Upper lobe of left lung (tissue), 6 donors: ENCODE measurements around the gene GID8. TPM values are rescaled to one million over a fixed set of nuclear protein-coding genes. Genes with fewer than 3 reads are reported as not detected.

ENCODE experiments used
- ATAC-seq, 2 donors: fragments of 200-7000 bp; cut with Tn5 transposase; one replicate each; pipeline ENCODE4 v1.9.1; 2022; ENCODE audit warnings: mild to moderate bottlenecking in 2 of 2, moderate library complexity in 2 of 2; ENCODE audit not compliant: low FRiP score in 2 of 2
- DNase-seq, 2 donors: peaks; one replicate each; pipeline ENCODE4 v3.0.0-alpha.2; 2019 to 2020
- H3K27ac ChIP-seq, 4 donors: fragments of 200-600 bp; sonication (generic); one replicate each; pipeline ENCODE4 v1.5.1; 2016 to 2019
- H3K27me3 ChIP-seq, 4 donors: fragments of 200-600 bp; sonication (generic); one replicate each; pipeline ENCODE4 v1.5.1; 2017 to 2019
- H3K36me3 ChIP-seq, 4 donors: fragments of 200-600 bp; sonication (generic); one replicate each; pipeline ENCODE4 v1.5.1; 2016 to 2019
- H3K4me1 ChIP-seq, 4 donors: fragments of 200-600 bp; sonication (generic); one replicate each; pipeline ENCODE4 v1.5.1; 2018 to 2019
- H3K4me3 ChIP-seq, 4 donors: fragments of 200-600 bp; sonication (generic); one replicate each; pipeline ENCODE4 v1.5.1; 2017 to 2019; ENCODE audit warnings: mild to moderate bottlenecking in 2 of 4, moderate library complexity in 1 of 4
- H3K9me3 ChIP-seq, 4 donors: fragments of 200-600 bp; sonication (generic); one replicate each; pipeline ENCODE4 v1.5.1; 2018 to 2019
- CTCF ChIP-seq, 6 experiments: fragments of 450-650 bp in 4 of 6; fragments of 200-600 bp in 2 of 6; sonication (generic) in 2 of 6; IDR thresholded peaks; one replicate each; pipeline ENCODE4 v1.5.1; 2016 to 2019; ENCODE audit warnings: antibody characterized with exemption in 6 of 6
- EP300 ChIP-seq, 4 donors: sonication (generic); formaldehyde crosslinking; IDR thresholded peaks; one replicate each; pipeline ENCODE4 v1.5.1; 2017; ENCODE audit warnings: antibody characterized with exemption in 4 of 4, control low read depth in 2 of 4
- POLR2A ChIP-seq, 4 donors: fragments of 450-650 bp; IDR thresholded peaks; one replicate each; pipeline ENCODE4 v1.5.1; 2016 to 2017; ENCODE audit warnings: antibody characterized with exemption in 4 of 4, mild to moderate bottlenecking in 2 of 4
- POLR2AphosphoS5 ChIP-seq, 2 donors: sonication (generic); formaldehyde crosslinking; IDR thresholded peaks; one replicate each; pipeline ENCODE4 v1.5.1; 2017; ENCODE audit warnings: antibody characterized with exemption in 2 of 2
- WGBS, 2 donors: methylation state at CpG; one replicate each; pipeline ENCODE4 v1.1.5; 2017 to 2018; 5-methylcytosine and 5-hydroxymethylcytosine counted together
- total RNA-seq, 6 donors: library from RNA; depleted of rRNA in 4 of 6; stranded (reverse); fragments of >200 nt in 4 of 6; gene quantifications; one replicate each; pipeline versions ENCODE4 v1.1.0 to v1.2.1, GENCODE V29; 2016 to 2021
- donor health status: DM: no; HTN: no; CAD: no; lungs with moderate emphysema.
- donor health status: DM: no; HTN: yes; CAD: no; lungs with severe emphysema.

GID8 gene
- total RNA-seq, 6 donors from 2014 or later = 18.6 to 33.2 (median 26.3) TPM

GRCh38 chr20:62929051-62929538, 8.9 kb upstream of the GID8 start:
- Histone ChIP-seq H3K27ac (peak overlapping the region; percentile 87 to 90 (median 90)), H3K9me3 (no peaks in the 10 kb centered on the region), H3K4me3 (peak overlapping the region; percentile 32 to 76 (median 53)), H3K4me1 (peaks cover 35 to 47% (median 40%) of the 10 kb centered on the region in 4 donors), H3K36me3 (peaks cover 0 to 5% (median 0%) of the 10 kb centered on the region in 4 donors), H3K27me3 (no peaks in the 10 kb centered on the region)
- WGBS, 2 donors = 1 to 14% methylated on average over 8 to 28 of the region's 44 CpGs
- TF ChIP-seq POLR2A (IDR thresholded peaks at IDR 0.05) = peak in 2 of 4 donors; percentile 28 to 45
- peak; percentile 45 to 57 for TF ChIP-seq POLR2AphosphoS5 (IDR thresholded peaks at IDR 0.05)
- TF ChIP-seq CTCF (IDR thresholded peaks at IDR 0.05) = no peak
- peak; percentile 83 to 91 for DNase-seq
- peak; percentile 74 to 78 for ATAC-seq

- no peak for DNase-seq
- 64 to 78% methylated on average over 9 of the region's 9 CpGs for WGBS, 2 donors
These were observed 6.5 kb upstream of the GID8 start for GRCh38 chr20:62931464-62931863.

GRCh38 chr20:62933966-62934365, 4.0 kb upstream of the GID8 start:
- TF ChIP-seq POLR2AphosphoS5 (IDR thresholded peaks at IDR 0.05) = no peak
- no peak for TF ChIP-seq POLR2A (IDR thresholded peaks at IDR 0.05)
- no peak for TF ChIP-seq CTCF (IDR thresholded peaks at IDR 0.05)
- TF ChIP-seq EP300 (IDR thresholded peaks at IDR 0.05) = no peak
- 81 to 82% methylated on average over 3 of the region's 3 CpGs for WGBS, 2 donors
- no peak for ATAC-seq
- Histone ChIP-seq H3K36me3 (peaks cover 0 to 9% (median 2%) of the 10 kb centered on the region in 4 donors), H3K9me3 (no peaks in the 10 kb centered on the region), H3K27ac (no peak overlapping the region), H3K4me3 (no peak overlapping the region), H3K4me1 (peaks cover 21 to 49% (median 27%) of the 10 kb centered on the region in 4 donors), H3K27me3 (no peaks in the 10 kb centered on the region)
- peak in 1 of 2 donors; percentile 15 for DNase-seq

More at GRCh38 chr20:62931464-62931863, 6.5 kb upstream of the GID8 start:
- Histone ChIP-seq H3K27me3 (no peaks in the 10 kb centered on the region), H3K27ac (no peak overlapping the region), H3K4me3 (no peak overlapping the region), H3K36me3 (peaks cover 0 to 9% (median 2%) of the 10 kb centered on the region in 4 donors), H3K9me3 (no peaks in the 10 kb centered on the region), H3K4me1 (peaks cover 35 to 58% (median 41%) of the 10 kb centered on the region in 4 donors)
- ATAC-seq = no peak
- TF ChIP-seq CTCF (IDR thresholded peaks at IDR 0.05) (no peak), POLR2A (IDR thresholded peaks at IDR 0.05) (no peak), POLR2AphosphoS5 (IDR thresholded peaks at IDR 0.05) (no peak), EP300 (IDR thresholded peaks at IDR 0.05) (no peak)

- peaks cover 0 to 9% (median 2%) of the 10 kb centered on the region in 4 donors for H3K36me3 ChIP-seq
- WGBS, 2 donors = 74 to 80% methylated on average over 12 of the region's 12 CpGs
- ATAC-seq = no peak
- TF ChIP-seq CTCF (IDR thresholded peaks at IDR 0.05) = no peak
- no peak for TF ChIP-seq POLR2AphosphoS5 (IDR thresholded peaks at IDR 0.05)
- no peak for TF ChIP-seq EP300 (IDR thresholded peaks at IDR 0.05)
- no peak for TF ChIP-seq POLR2A (IDR thresholded peaks at IDR 0.05)
- no peak overlapping the region for H3K4me3 ChIP-seq
- H3K9me3 ChIP-seq = no peaks in the 10 kb centered on the region
- DNase-seq = peak in 1 of 2 donors; percentile 0
- H3K27ac ChIP-seq = no peak overlapping the region
- H3K4me1 ChIP-seq = peaks cover 28 to 50% (median 29%) of the 10 kb centered on the region in 4 donors
- no peaks in the 10 kb centered on the region for H3K27me3 ChIP-seq
These were observed 2.6 kb upstream of the GID8 start for GRCh38 chr20:62935204-62935967.
